MCF 10A (cell line): ENCODE results near the gene MYOZ3. TPM values are rescaled to one million over a fixed set of nuclear protein-coding genes. Genes with fewer than 3 reads are reported as not detected.

ENCODE experiments used
- BruUV-seq: library from RNA; stranded (reverse); fragments of 400-500 nt; replicated peaks from 2 replicates; lab custom pipeline; 2021; lab: Mats Ljungman, UMichigan
- CTCF ChIA-PET: fragments of 300-600 bp; sonication (Branson Sonifier 250); formaldehyde crosslinking; extraction: SDS; loops from one replicate; lab custom pipeline; 2021; ENCODE audit warnings: antibody characterized with exemption, inconsistent platforms; lab: Yijun Ruan, JAX
- POLR2A ChIA-PET: fragments of 300-600, 350-650 bp; sonication (Branson Sonifier 250); formaldehyde crosslinking; extraction: SDS; loops from one replicate; lab custom pipeline; 2020; ENCODE audit warnings: antibody characterized with exemption, inconsistent platforms; lab: Yijun Ruan, JAX
- DNase-seq: peaks from one replicate; pipeline ENCODE4 v3.0.0-alpha.2; 2018; ENCODE audit not compliant: unreplicated experiment
- H3K27ac Mint-ChIP-seq: one replicate; pipeline ENCODE4 v1.8.0; 2022; ENCODE audit warnings: mild to moderate bottlenecking, low read depth, mixed read lengths; ENCODE audit not compliant: unreplicated experiment
- H3K27me3 Mint-ChIP-seq: one replicate; pipeline ENCODE4 v1.8.0; 2022; ENCODE audit warnings: mixed read lengths; ENCODE audit not compliant: insufficient read depth, unreplicated experiment
- H3K36me3 Mint-ChIP-seq: one replicate; pipeline ENCODE4 v1.8.0; 2022; ENCODE audit warnings: mild to moderate bottlenecking, moderate library complexity, mixed read lengths; ENCODE audit not compliant: insufficient read depth, unreplicated experiment
- H3K4me1 Mint-ChIP-seq: one replicate; pipeline ENCODE4 v1.8.0; 2022; ENCODE audit warnings: mixed read lengths; ENCODE audit not compliant: insufficient read depth, unreplicated experiment
- H3K4me3 Mint-ChIP-seq: one replicate; pipeline ENCODE4 v1.8.0; 2022; ENCODE audit warnings: mild to moderate bottlenecking, moderate library complexity, mixed read lengths; ENCODE audit not compliant: unreplicated experiment
- H3K9me3 Mint-ChIP-seq: one replicate; pipeline ENCODE4 v1.8.0; 2022; ENCODE audit warnings: mixed read lengths; ENCODE audit not compliant: unreplicated experiment
- intact Hi-C: fragments of 100-400 bp; cut with micrococcal nuclease; formaldehyde crosslinking; loops from 2 replicates; pipeline ENCODE4 v1.14.1; 2022
- total RNA-seq: library from RNA; stranded (reverse); gene quantifications from 2 replicates; pipeline ENCODE4 v1.2.3, GENCODE V29; 2022
- TF ChIP-seq, protein P1 (sequence below): fragments of 200-600 bp; IDR thresholded peaks from one replicate; pipeline ENCODE4 v1.8.0; 2022; ENCODE audit warnings: antibody characterized with exemption, mild to moderate bottlenecking; ENCODE audit not compliant: unreplicated experiment

Gene MYOZ3
- total RNA-seq, 1 experiment from 2014 or later: not detected

DNA sequence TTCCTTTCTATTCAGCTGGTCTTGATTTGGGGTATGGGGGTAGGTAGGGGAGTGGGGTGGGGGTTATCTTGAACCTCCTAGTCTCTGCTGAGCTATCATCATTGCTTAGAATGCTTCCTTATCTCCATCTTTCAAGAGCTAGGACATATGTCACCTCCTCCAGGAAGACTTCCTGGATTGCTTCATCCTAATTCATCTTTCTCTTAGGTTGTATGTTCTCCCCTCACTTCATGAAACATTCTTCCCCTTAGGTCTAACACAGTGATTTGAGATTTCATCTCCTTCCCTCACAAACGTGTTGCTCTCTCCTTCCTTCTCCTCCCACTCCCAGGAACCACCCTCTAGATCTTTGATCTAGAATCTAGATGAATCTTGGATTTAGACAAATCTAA is 23.0 kb upstream of the MYOZ3 start:
- H3K27me3 Mint-ChIP-seq: no peaks in the 10 kb centered on the region
- H3K4me3 Mint-ChIP-seq: peak overlapping the region; percentile 52
- no peaks in the 10 kb centered on the region for H3K9me3 Mint-ChIP-seq
- peaks cover 3% of the 10 kb centered on the region for H3K36me3 Mint-ChIP-seq
- intact Hi-C loops: no loop called here
- BruUV-seq: no TSS peak
- TF ChIP-seq, protein P1, sequence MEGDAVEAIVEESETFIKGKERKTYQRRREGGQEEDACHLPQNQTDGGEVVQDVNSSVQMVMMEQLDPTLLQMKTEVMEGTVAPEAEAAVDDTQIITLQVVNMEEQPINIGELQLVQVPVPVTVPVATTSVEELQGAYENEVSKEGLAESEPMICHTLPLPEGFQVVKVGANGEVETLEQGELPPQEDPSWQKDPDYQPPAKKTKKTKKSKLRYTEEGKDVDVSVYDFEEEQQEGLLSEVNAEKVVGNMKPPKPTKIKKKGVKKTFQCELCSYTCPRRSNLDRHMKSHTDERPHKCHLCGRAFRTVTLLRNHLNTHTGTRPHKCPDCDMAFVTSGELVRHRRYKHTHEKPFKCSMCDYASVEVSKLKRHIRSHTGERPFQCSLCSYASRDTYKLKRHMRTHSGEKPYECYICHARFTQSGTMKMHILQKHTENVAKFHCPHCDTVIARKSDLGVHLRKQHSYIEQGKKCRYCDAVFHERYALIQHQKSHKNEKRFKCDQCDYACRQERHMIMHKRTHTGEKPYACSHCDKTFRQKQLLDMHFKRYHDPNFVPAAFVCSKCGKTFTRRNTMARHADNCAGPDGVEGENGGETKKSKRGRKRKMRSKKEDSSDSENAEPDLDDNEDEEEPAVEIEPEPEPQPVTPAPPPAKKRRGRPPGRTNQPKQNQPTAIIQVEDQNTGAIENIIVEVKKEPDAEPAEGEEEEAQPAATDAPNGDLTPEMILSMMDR: no peak
- CTCF ChIA-PET: interaction anchor here (0.6 to 1.4 kb wide), 6 partner anchors 9 to 188 kb away, joined by 3 to 4 read pairs (median 3); no protein-coding TSS in a partner anchor
- POLR2A ChIA-PET: interaction anchor here (0.7 to 1.7 kb wide), 5 partner anchors 16 to 140 kb away, joined by 3 to 6 read pairs (median 3); no protein-coding TSS in a partner anchor
- H3K4me1 Mint-ChIP-seq: peaks cover 87% of the 10 kb centered on the region
- DNase-seq: no peak
- H3K27ac Mint-ChIP-seq: peak overlapping the region; percentile 47

DNA sequence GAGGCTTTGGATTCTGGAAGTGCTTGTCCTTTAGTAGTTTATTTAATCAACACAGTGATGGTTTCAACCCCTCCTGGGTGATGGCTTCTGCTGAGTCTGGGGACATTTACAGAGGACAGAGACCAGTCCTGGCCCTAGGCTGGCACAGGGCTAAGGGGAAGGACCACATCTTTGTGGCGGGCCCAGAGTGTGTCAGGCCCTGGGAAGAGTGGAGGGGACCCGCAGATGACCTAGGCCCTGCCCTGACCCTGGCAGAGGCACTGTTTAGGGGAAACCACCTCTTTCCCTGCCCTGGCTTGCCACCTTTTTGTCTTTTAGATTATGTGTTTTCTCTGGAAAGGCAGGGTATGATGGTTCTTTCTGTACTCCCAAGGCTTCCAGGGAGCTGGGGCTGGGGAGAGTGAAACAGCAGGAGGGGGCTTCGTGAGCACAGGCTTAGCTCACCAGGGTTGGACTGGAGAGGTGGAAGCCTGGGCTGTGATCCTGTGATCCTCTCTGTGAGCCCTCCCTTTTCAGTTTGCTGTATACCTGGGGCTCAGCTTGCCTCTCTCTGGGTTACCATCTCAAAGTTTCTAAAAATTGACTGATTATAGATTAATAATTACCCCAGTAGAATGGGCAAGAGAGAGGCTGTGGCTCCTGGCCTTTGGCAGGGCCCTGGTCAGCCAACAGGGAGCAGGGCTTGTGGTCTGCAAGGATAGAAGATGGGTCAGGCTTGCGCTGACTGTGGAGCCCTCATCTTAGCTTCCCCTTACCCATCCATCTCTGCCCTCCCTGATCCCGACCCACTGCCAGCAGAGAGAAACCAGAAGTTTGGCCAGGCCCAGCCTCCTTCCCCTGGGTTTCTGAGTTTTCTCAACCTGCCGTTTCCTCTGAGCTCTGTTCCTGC is 22.3 kb upstream of the MYOZ3 start:
- DNase-seq: no peak
- POLR2A ChIA-PET: interaction anchor here (0.6 to 4.8 kb wide), 4 partner anchors 15 to 179 kb away, joined by 3 to 32 read pairs (median 10); partner anchors contain the start of gene RBM22
- no TSS peak for BruUV-seq
- H3K27ac Mint-ChIP-seq: peak overlapping the region; percentile 47
- no peaks in the 10 kb centered on the region for H3K27me3 Mint-ChIP-seq
- CTCF ChIA-PET: interaction anchor here (0.6 to 1.4 kb wide), 6 partner anchors 10 to 456 kb away, joined by 3 to 5 read pairs (median 3); no protein-coding TSS in a partner anchor
- peaks cover 87% of the 10 kb centered on the region for H3K4me1 Mint-ChIP-seq
- TF ChIP-seq, protein P1: no peak
- intact Hi-C loops: no loop called here
- H3K4me3 Mint-ChIP-seq: peak overlapping the region; percentile 52
- H3K9me3 Mint-ChIP-seq: no peaks in the 10 kb centered on the region
- H3K36me3 Mint-ChIP-seq: peaks cover 5% of the 10 kb centered on the region

DNA sequence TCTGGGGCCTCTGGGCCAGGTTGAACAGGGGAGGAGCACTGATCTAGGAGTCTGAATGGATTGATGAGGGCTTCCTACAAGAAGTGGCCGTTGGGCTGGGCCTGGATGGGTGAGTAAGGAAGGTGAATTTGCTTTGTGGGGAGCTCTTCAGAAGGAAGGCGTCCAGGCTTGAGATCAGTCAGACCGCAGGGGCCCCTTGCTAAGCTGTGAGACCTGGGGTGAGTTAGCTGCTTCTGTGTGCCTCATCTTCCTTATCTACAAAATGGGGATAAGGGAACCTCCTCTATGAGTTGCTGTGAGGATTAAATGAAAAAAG is 21.7 kb upstream of the MYOZ3 start:
- BruUV-seq: no TSS peak
- POLR2A ChIA-PET: interaction anchor here (1.0 to 4.8 kb wide), 3 partner anchors 15 to 120 kb away, joined by 3 to 32 read pairs (median 15); partner anchors contain the start of genes DCTN4 and RBM22
- peaks cover 93% of the 10 kb centered on the region for H3K4me1 Mint-ChIP-seq
- intact Hi-C loops: no loop called here
- CTCF ChIA-PET: interaction anchor here (0.6 to 8.7 kb wide), 4 partner anchors 14 to 140 kb away, joined by 3 to 85 read pairs (median 4); no protein-coding TSS in a partner anchor
- H3K36me3 Mint-ChIP-seq: peaks cover 5% of the 10 kb centered on the region
- TF ChIP-seq, protein P1: no peak
- H3K27me3 Mint-ChIP-seq: no peaks in the 10 kb centered on the region
- no peak for DNase-seq
- H3K9me3 Mint-ChIP-seq: no peaks in the 10 kb centered on the region
- H3K27ac Mint-ChIP-seq: no peak overlapping the region
- no peak overlapping the region for H3K4me3 Mint-ChIP-seq

DNA sequence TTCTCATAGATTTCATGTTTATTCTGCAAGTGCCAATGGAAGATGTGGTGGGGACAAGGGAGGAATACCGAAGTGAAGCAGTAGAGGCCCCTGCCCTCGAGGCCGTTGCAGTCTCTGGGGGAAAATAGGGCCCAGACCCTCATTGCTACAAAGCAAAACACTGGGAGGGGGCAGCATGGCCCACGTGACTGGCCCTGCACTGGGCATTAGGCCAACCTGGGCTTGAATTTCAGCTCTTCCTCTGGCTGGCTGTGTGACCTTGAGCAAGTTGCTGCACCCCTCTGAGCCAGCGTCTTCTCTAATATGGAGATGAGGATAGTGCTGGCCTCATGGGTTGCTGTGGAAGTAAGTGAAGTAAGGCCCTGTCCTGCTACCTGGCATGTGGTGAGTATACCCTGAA is 21.3 kb upstream of the MYOZ3 start:
- POLR2A ChIA-PET: interaction anchor here (0.9 to 4.8 kb wide), 7 partner anchors 14 to 119 kb away, joined by 3 to 32 read pairs (median 4); partner anchors contain the start of genes DCTN4 and RBM22
- CTCF ChIA-PET: interaction anchor here (0.6 to 8.7 kb wide), 6 partner anchors 14 to 181 kb away, joined by 3 to 85 read pairs (median 4); partner anchors contain the start of gene RBM22
- peak overlapping the region; percentile 68 for H3K4me3 Mint-ChIP-seq

More for the DNA sequence above, 21.3 kb upstream of the MYOZ3 start:
- no TSS peak for BruUV-seq
- DNase-seq: no peak
- TF ChIP-seq, protein P1: no peak
- Mint-ChIP-seq H3K27me3 (no peaks in the 10 kb centered on the region), H3K27ac (peak overlapping the region; percentile 86), H3K36me3 (peaks cover 5% of the 10 kb centered on the region), H3K9me3 (no peaks in the 10 kb centered on the region), H3K4me1 (peaks cover 94% of the 10 kb centered on the region)
- intact Hi-C loops: loop anchor here (1.0 kb wide), 1 partner anchor 24 kb away; no protein-coding TSS in a partner anchor
